Left lung (tissue), 10 donors: Measurements from ENCODE around the gene ATXN1. TPM values are rescaled to one million over a fixed set of nuclear protein-coding genes. Genes with fewer than 3 reads are reported as not detected.

Source experiments
- ATAC-seq: fragments of 200-7000 bp; cut with Tn5 transposase; one replicate; pipeline ENCODE4 v1.9.1; 2020; ENCODE audit warnings: moderate library complexity
- DNase-seq, 4 donors: peaks; one replicate each; pipeline ENCODE4 v3.0.0-alpha.2; 2013 to 2020
- H3K27ac ChIP-seq, 2 donors: fragments of 200-600 bp; sonication (generic) in 1 of 2; one replicate each; pipeline versions ENCODE4 v1.5.0 to v1.8.0; 2020 to 2021
- H3K27me3 ChIP-seq, 2 donors: fragments of 200-600 bp; sonication (generic) in 1 of 2; one replicate each; pipeline versions ENCODE4 v1.5.0 to v1.8.0; 2020 to 2021
- H3K36me3 ChIP-seq, 2 donors: fragments of 200-600 bp; sonication (generic) in 1 of 2; one replicate each; pipeline versions ENCODE4 v1.5.0 to v1.8.0; 2020 to 2021
- H3K4me1 ChIP-seq, 2 donors: fragments of 200-600 bp; one replicate each; pipeline ENCODE4 v1.8.0; 2021
- H3K4me3 ChIP-seq, 2 donors: fragments of 200-600 bp; sonication (generic) in 1 of 2; one replicate each; pipeline versions ENCODE4 v1.5.0 to v1.8.0; 2020 to 2021; ENCODE audit warnings: mild to moderate bottlenecking in 1 of 2
- H3K9me3 ChIP-seq, 2 donors: fragments of 200-600 bp; sonication (generic) in 1 of 2; one replicate each; pipeline versions ENCODE4 v1.5.0 to v1.8.0; 2020 to 2021
- intact Hi-C, 2 donors: fragments of 100-400 bp; cut with DNase I; formaldehyde crosslinking; loops; one replicate each; pipeline versions ENCODE4 v1.11.2 to v1.14.2; 2022
- polyA plus RNA-seq, 6 donors: library from polyadenylated mRNA; unstranded; fragments of 120-200 nt; gene quantifications; one replicate each; pipeline ENCODE4 v1.2.1, GENCODE V29; 2013; ENCODE audit not compliant: insufficient read length in 6 of 6
- total RNA-seq, 2 donors: library from RNA; stranded (reverse); fragmentation: NEBNext Ultra II Directional; extraction: Animal tissue kit (Norgen Biotek cat#: 25700); gene quantifications; one replicate each; pipeline ENCODE4 v1.2.1, GENCODE V29; 2021
- TF ChIP-seq, protein P1 (sequence below), 2 donors: fragments of 200-600 bp; sonication (generic) in 1 of 2; IDR thresholded peaks; one replicate each; pipeline versions ENCODE4 v1.5.0 to v1.8.0; 2021; ENCODE audit warnings: antibody characterized with exemption in 2 of 2
- donor health status: DM: no; HTN: yes; CAD: no.
- donor health status: DM: no; HTN: no; CAD: no.

Gene ATXN1
- total and polyA plus RNA-seq, 8 donors = 23.3 to 67.4 (median 27.3) TPM

DNA sequence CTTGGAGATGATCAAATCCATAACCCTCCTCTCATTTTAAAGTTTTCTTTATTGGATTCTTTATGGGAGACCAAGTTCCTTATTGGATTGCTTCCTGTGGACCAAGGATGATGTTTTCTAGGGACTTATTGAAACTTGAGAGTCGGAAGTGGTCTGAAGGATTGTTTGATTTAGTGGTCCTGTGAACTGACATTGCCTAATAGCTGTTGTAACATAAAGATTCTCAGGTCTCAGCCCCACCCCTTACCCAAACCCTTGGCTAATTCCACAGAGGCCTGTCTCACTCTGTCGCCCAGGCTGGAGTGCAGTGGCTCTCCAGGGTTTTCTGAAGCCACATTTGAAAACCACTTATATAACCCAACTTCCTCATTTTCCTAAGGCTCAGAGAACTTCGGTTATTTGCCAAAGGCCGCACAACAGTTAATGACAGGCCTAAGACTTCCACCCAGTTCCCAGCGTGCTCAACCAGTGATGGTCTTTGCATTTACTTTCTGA, 77.0 kb downstream of the ATXN1 start:
- intact Hi-C loops = no loop called here

DNA sequence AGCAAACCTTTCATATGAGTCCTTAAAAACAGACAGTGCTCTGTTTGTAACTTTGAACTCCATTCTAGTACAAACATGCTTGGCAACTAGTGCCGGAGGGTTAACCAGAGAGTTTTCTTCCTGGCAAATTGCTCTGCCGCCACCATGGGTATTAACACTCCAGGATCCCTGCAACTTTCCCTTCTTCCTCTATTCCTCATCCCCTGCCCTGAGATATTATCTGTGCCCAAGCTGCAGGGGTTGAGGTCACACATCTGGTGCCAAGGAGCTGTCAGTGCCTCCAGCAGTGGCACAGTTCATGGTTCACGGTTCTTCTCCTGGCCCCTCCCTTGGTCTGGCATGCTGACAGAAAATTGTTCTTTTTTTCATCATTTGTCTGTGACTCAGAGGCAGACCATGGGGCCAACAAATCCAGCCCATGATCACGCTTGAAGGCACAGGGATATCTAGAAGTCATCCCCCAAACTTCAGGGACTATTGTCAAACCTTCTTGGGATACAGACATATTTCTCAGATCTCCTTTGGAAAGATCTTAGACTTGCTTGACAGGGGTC, 77.5 kb downstream of the ATXN1 start:
- ATAC-seq = peak; percentile 46
- intact Hi-C loops = no loop called here
- H3K27me3 ChIP-seq = no peaks in the 10 kb centered on the region
- peak overlapping the region; percentile 55 to 84 for H3K27ac ChIP-seq
- peak in 1 of 4 donors; percentile 54 for DNase-seq
- H3K4me1 ChIP-seq = peaks cover 18 to 84% of the 10 kb centered on the region in 2 donors
- no peak overlapping the region for H3K4me3 ChIP-seq
- H3K36me3 ChIP-seq = no peaks in the 10 kb centered on the region
- no peaks in the 10 kb centered on the region for H3K9me3 ChIP-seq
- TF ChIP-seq, protein P1, sequence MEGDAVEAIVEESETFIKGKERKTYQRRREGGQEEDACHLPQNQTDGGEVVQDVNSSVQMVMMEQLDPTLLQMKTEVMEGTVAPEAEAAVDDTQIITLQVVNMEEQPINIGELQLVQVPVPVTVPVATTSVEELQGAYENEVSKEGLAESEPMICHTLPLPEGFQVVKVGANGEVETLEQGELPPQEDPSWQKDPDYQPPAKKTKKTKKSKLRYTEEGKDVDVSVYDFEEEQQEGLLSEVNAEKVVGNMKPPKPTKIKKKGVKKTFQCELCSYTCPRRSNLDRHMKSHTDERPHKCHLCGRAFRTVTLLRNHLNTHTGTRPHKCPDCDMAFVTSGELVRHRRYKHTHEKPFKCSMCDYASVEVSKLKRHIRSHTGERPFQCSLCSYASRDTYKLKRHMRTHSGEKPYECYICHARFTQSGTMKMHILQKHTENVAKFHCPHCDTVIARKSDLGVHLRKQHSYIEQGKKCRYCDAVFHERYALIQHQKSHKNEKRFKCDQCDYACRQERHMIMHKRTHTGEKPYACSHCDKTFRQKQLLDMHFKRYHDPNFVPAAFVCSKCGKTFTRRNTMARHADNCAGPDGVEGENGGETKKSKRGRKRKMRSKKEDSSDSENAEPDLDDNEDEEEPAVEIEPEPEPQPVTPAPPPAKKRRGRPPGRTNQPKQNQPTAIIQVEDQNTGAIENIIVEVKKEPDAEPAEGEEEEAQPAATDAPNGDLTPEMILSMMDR (IDR thresholded peaks at IDR 0.05) = no peak

More for the DNA sequence above, 77.0 kb downstream of the ATXN1 start:
- no peaks in the 10 kb centered on the region for H3K27me3 ChIP-seq
- peak overlapping the region; percentile 55 to 84 for H3K27ac ChIP-seq
- peak in 1 of 4 donors; percentile 71 for DNase-seq
- ATAC-seq = peak; percentile 84
- TF ChIP-seq, protein P1 (IDR thresholded peaks at IDR 0.05) = no peak
- H3K4me1 ChIP-seq = peaks cover 18 to 90% of the 10 kb centered on the region in 2 donors
- no peaks in the 10 kb centered on the region for H3K36me3 ChIP-seq
- H3K9me3 ChIP-seq = no peaks in the 10 kb centered on the region
- no peak overlapping the region for H3K4me3 ChIP-seq

DNA sequence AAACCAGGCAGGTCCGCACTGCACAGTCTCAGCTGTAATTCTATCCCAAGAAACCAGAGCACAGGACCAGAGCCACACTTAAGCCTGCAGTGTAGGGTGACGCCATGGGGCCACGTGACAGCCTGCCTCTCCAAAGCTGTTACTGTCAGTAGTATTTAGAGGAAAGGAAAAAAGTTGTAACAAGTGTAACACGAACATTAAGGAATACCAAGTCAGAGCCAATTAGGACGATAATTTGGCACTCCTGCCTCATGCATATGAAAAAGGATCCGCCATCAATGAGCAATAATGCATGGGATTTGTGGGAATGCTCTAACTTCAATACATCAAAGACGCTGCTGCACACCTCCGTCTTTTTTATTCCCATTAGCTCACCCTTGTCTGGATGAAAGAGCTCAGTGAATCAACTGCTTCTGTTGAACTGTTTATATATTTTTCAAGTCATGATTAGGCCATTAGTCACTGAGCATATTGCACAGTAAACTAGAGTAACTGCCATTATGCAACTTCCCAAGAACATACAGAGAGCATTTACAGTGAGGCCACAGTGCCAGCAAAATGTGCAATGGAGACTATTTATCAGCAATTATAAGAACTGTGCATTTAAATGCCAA, 79.9 kb downstream of the ATXN1 start:
- Histone ChIP-seq H3K4me1 (peaks cover 29 to 79% of the 10 kb centered on the region in 2 donors), H3K4me3 (no peak overlapping the region), H3K27me3 (no peaks in the 10 kb centered on the region), H3K9me3 (no peaks in the 10 kb centered on the region), H3K27ac (peak overlapping the region in 1 of 2 donors; percentile 84), H3K36me3 (no peaks in the 10 kb centered on the region)
- ATAC-seq = peak; percentile 50
- DNase-seq = peak in 1 of 4 donors; percentile 47
- TF ChIP-seq, protein P1 (IDR thresholded peaks at IDR 0.05) = no peak
- intact Hi-C loops = no loop called here

DNA sequence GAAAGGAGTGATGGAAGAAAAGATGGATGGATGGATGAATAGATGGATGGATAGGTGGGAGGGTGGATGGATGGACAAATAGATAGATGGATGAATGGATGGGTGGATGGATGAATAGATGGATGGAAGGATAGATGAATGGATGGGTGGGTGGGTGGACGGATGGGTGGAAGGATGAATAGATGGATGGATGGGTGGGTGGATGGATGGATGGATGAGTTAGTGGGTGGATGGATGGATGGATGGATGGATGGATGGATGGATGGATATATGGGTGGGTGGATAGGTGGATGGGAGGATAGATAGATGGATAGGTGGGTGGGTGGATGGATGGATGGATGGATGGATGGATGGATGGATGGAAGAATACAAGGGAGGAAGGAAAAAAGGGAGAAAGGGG, 82.2 kb downstream of the ATXN1 start:
- TF ChIP-seq, protein P1 (IDR thresholded peaks at IDR 0.05) = no peak
- ATAC-seq (no peak), DNase-seq (no peak)
- Histone ChIP-seq H3K27ac (no peak overlapping the region), H3K9me3 (no peaks in the 10 kb centered on the region), H3K4me3 (no peak overlapping the region), H3K4me1 (peaks cover 18 to 78% of the 10 kb centered on the region in 2 donors), H3K36me3 (no peaks in the 10 kb centered on the region), H3K27me3 (no peaks in the 10 kb centered on the region)
- intact Hi-C loops = no loop called here

DNA sequence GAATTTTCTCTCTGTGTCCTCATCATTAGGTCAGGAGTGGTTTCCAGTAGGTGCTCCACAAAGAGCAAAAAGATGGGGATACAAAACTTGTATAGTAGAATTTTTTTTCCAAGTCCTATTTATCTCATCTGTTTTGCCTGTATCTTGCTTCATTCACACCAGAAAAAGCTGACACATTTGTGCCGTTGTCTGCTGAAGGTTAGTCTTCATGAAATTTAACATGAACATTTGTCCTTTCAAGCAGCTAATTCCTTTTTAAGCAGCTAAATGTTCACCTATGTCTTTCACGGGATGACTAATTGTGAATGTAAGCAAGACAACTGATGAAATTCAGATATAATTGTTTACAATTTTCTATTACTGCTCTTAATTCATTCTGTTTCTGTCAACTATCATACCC, 83.8 kb downstream of the ATXN1 start:
- Histone ChIP-seq H3K27me3 (no peaks in the 10 kb centered on the region), H3K36me3 (no peaks in the 10 kb centered on the region), H3K4me1 (peaks cover 11 to 67% of the 10 kb centered on the region in 2 donors), H3K9me3 (no peaks in the 10 kb centered on the region), H3K27ac (peak overlapping the region; percentile 30 to 46), H3K4me3 (no peak overlapping the region)
- TF ChIP-seq, protein P1 (IDR thresholded peaks at IDR 0.05) = no peak
- intact Hi-C loops = no loop called here
- ATAC-seq = no peak
- no peak for DNase-seq
